ENCODE measurements around the gene TYMP.
A peak's percentile ranks its signal among the peaks of the same experiment; 100 is the strongest.

TYMP gene

GRCh38 chr22:50482107-50483074, 47.4 kb downstream of the TYMP start:
- no peak for DNase-seq

GRCh38 chr22:50481440-50482106, 48.2 kb downstream of the TYMP start, which contains the start of gene ADM2:
ADM2 (plus strand) TSS chr22:50481543; CDS start chr22:50481848, 305 bp downstream.
- peak; percentile 73 for DNase-seq

GRCh38 chr22:50481045-50481439, 48.8 kb downstream of the TYMP start:
- DNase-seq, result no peak

GRCh38 chr22:50479721-50480120, 50.1 kb downstream of the TYMP start:
- DNase-seq, result no peak

GRCh38 chr22:50477923-50478322, 51.9 kb downstream of the TYMP start:
- DNase-seq, result no peak

- no peak for DNase-seq
Measured at GRCh38 chr22:50476868-50477267, 52.9 kb downstream of the TYMP start.
